ENCODE data around the gene EIF4B. TPM values are rescaled to one million over a fixed set of nuclear protein-coding genes. Genes with fewer than 3 reads are reported as not detected.

Gene EIF4B
- polyA plus RNA-seq, 1 donor (not counting 4 experiments of a cell fraction or from before 2014, with no cell fraction given), result 422 TPM

- H3K27ac ChIP-seq (ENCODE audit: control insufficient read depth, insufficient read depth, low read length), result peak overlapping the region; percentile 66
- H3K79me2 ChIP-seq (ENCODE audit: control insufficient read depth, insufficient read depth, low read length), result no peaks in the 10 kb centered on the region
- H3K9me1 ChIP-seq (ENCODE audit: control insufficient read depth, extremely low read depth, insufficient read depth, low read length), result peaks cover 2% of the 10 kb centered on the region
- H3K9me3 ChIP-seq (ENCODE audit: control insufficient read depth, low read depth, low read length), result no peaks in the 10 kb centered on the region
- H3K36me3 ChIP-seq (ENCODE audit: control insufficient read depth in 2 of 2, extremely low read depth in 1 of 2, insufficient read depth in 2 of 2, low read length in 2 of 2), result no peaks in the 10 kb centered on the region
- no peak for FAIRE-seq
- peak overlapping the region; percentile 91 for H2AFZ ChIP-seq (ENCODE audit: control insufficient read depth, low read length)
- no peak for DNase-seq (ENCODE audit: low read depth, low spot score)
- H3K4me2 ChIP-seq (ENCODE audit: control insufficient read depth, extremely low read depth, insufficient read depth, low read depth, low read length), result peak overlapping the region; percentile 100
- H3K27me3 ChIP-seq (ENCODE audit: control insufficient read depth, extremely low read depth, insufficient read depth, low read length), result no peaks in the 10 kb centered on the region
- dilution Hi-C loops (cut with MboI; ENCODE audit: extremely low pct_ligation_motif_present, low sequenced_read_pairs), result no loop called here
- peak overlapping the region; percentile 42 to 87 (median 78) for H3K4me3 ChIP-seq (ENCODE audit: control insufficient read depth in 2 of 3, extremely low read depth in 1 of 3, insufficient read depth in 2 of 3, low read depth in 1 of 3, low read length in 3 of 3)
- H3K9ac ChIP-seq (ENCODE audit: control insufficient read depth, extremely low read depth, insufficient read depth, low read length), result peak overlapping the region; percentile 81
- H4K20me1 ChIP-seq (ENCODE audit: control insufficient read depth, extremely low read depth, insufficient read depth, low read length), result peaks cover 6% of the 10 kb centered on the region
- H3K4me1 ChIP-seq (ENCODE audit: control insufficient read depth, extremely low read depth, insufficient read depth, low read length), result peaks cover 34% of the 10 kb centered on the region
- no peak for TF ChIP-seq EZH2 (IDR thresholded peaks at IDR 0.05; ENCODE audit: low read length)
Measured at GRCh38 chr12:53046655-53047220, 40.5 kb downstream of the EIF4B start.

- H3K27me3 ChIP-seq (ENCODE audit: control insufficient read depth, extremely low read depth, insufficient read depth, low read length), result no peaks in the 10 kb centered on the region
- no peaks in the 10 kb centered on the region for H3K79me2 ChIP-seq (ENCODE audit: control insufficient read depth, insufficient read depth, low read length)
- dilution Hi-C loops (cut with MboI; ENCODE audit: extremely low pct_ligation_motif_present, low sequenced_read_pairs), result no loop called here
- peak overlapping the region in 2 of 3 experiments; percentile 9 to 42 for H3K4me3 ChIP-seq (ENCODE audit: control insufficient read depth in 2 of 3, extremely low read depth in 1 of 3, insufficient read depth in 2 of 3, low read depth in 1 of 3, low read length in 3 of 3)
- FAIRE-seq, result no peak
- H3K9me1 ChIP-seq (ENCODE audit: control insufficient read depth, extremely low read depth, insufficient read depth, low read length), result peaks cover 2% of the 10 kb centered on the region
- H3K9ac ChIP-seq (ENCODE audit: control insufficient read depth, extremely low read depth, insufficient read depth, low read length), result peak overlapping the region; percentile 81
- peak overlapping the region; percentile 100 for H3K4me2 ChIP-seq (ENCODE audit: control insufficient read depth, extremely low read depth, insufficient read depth, low read depth, low read length)
- no peak overlapping the region for H2AFZ ChIP-seq (ENCODE audit: control insufficient read depth, low read length)
- peaks cover 36% of the 10 kb centered on the region for H3K4me1 ChIP-seq (ENCODE audit: control insufficient read depth, extremely low read depth, insufficient read depth, low read length)
- H3K9me3 ChIP-seq (ENCODE audit: control insufficient read depth, low read depth, low read length), result no peaks in the 10 kb centered on the region
- DNase-seq (ENCODE audit: low read depth, low spot score), result no peak
- H3K36me3 ChIP-seq (ENCODE audit: control insufficient read depth in 2 of 2, extremely low read depth in 1 of 2, insufficient read depth in 2 of 2, low read length in 2 of 2), result peaks cover 0 to 3% of the 10 kb centered on the region in 2 experiments
- H4K20me1 ChIP-seq (ENCODE audit: control insufficient read depth, extremely low read depth, insufficient read depth, low read length), result peaks cover 6% of the 10 kb centered on the region
- peak overlapping the region; percentile 55 for H3K27ac ChIP-seq (ENCODE audit: control insufficient read depth, insufficient read depth, low read length)
- no peak for TF ChIP-seq EZH2 (IDR thresholded peaks at IDR 0.05; ENCODE audit: low read length)
- TF ChIP-seq, protein P1, sequence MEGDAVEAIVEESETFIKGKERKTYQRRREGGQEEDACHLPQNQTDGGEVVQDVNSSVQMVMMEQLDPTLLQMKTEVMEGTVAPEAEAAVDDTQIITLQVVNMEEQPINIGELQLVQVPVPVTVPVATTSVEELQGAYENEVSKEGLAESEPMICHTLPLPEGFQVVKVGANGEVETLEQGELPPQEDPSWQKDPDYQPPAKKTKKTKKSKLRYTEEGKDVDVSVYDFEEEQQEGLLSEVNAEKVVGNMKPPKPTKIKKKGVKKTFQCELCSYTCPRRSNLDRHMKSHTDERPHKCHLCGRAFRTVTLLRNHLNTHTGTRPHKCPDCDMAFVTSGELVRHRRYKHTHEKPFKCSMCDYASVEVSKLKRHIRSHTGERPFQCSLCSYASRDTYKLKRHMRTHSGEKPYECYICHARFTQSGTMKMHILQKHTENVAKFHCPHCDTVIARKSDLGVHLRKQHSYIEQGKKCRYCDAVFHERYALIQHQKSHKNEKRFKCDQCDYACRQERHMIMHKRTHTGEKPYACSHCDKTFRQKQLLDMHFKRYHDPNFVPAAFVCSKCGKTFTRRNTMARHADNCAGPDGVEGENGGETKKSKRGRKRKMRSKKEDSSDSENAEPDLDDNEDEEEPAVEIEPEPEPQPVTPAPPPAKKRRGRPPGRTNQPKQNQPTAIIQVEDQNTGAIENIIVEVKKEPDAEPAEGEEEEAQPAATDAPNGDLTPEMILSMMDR (optimal IDR thresholded peaks at IDR 0.05 in 1 of 3, IDR thresholded peaks at IDR 0.05 in 1 of 3, conservative IDR thresholded peaks at IDR 0.05 in 1 of 3; ENCODE audit: extremely low read depth in 1 of 3, insufficient read depth in 2 of 3, low read length in 3 of 3), result no peak
Measured at GRCh38 chr12:53047221-53048032, 41.2 kb downstream of the EIF4B start.
